Endothelial cell (in vitro differentiated cells): ENCODE measurements around the gene UBA3. TPM values are rescaled to one million over a fixed set of nuclear protein-coding genes. Genes with fewer than 3 reads are reported as not detected.
A peak's percentile ranks its signal among the peaks of the same experiment; 100 is the strongest.

Experiments
- DNase-seq: peaks from one replicate; pipeline ENCODE4 v3.0.0; 2021; ENCODE audit warnings: low spot score
- H3K27ac Mint-ChIP-seq: one replicate; pipeline ENCODE4 v1.8.0; 2021; ENCODE audit warnings: mixed read lengths, inconsistent platforms; ENCODE audit not compliant: unreplicated experiment
- H3K27me3 Mint-ChIP-seq: one replicate; pipeline ENCODE4 v1.8.0; 2021; ENCODE audit warnings: mild to moderate bottlenecking, moderate library complexity, mixed read lengths, inconsistent platforms; ENCODE audit not compliant: unreplicated experiment
- H3K36me3 Mint-ChIP-seq: one replicate; pipeline ENCODE4 v1.8.0; 2021; ENCODE audit warnings: mild to moderate bottlenecking, low read depth, mixed read lengths, inconsistent platforms; ENCODE audit not compliant: unreplicated experiment
- H3K4me1 Mint-ChIP-seq: one replicate; pipeline ENCODE4 v1.8.0; 2021; ENCODE audit warnings: mild to moderate bottlenecking, mixed read lengths, inconsistent platforms; ENCODE audit not compliant: unreplicated experiment
- H3K4me3 Mint-ChIP-seq: one replicate; pipeline ENCODE4 v1.8.0; 2021; ENCODE audit warnings: mild to moderate bottlenecking, mixed read lengths, inconsistent platforms; ENCODE audit not compliant: unreplicated experiment
- H3K9me3 Mint-ChIP-seq: one replicate; pipeline ENCODE4 v1.8.0; 2021; ENCODE audit warnings: mixed read lengths, inconsistent platforms; ENCODE audit not compliant: unreplicated experiment
- CTCF ChIP-seq: fragments of 200-600 bp; sonication (generic); IDR thresholded peaks from one replicate; pipeline ENCODE4 v1.5.0; 2021; ENCODE audit warnings: antibody characterized with exemption; ENCODE audit not compliant: unreplicated experiment
- total RNA-seq: library from RNA; stranded (reverse); fragmentation: NEBNext Ultra II Directional; extraction: Animal tissue kit (Norgen Biotek cat#: 25700); gene quantifications from one replicate; pipeline ENCODE4 v1.2.1, GENCODE V29; 2021; ENCODE audit not compliant: unreplicated experiment

Gene UBA3
- total RNA-seq, 1 donor from 2014 or later, result 58.9 TPM

- H3K36me3 Mint-ChIP-seq, result no peaks in the 10 kb centered on the region
- no peak for TF ChIP-seq CTCF
- H3K27ac Mint-ChIP-seq, result peak overlapping the region; percentile 57
- no peaks in the 10 kb centered on the region for H3K9me3 Mint-ChIP-seq
- H3K4me3 Mint-ChIP-seq, result no peak overlapping the region
- H3K27me3 Mint-ChIP-seq, result peaks cover 3% of the 10 kb centered on the region
- no peak for DNase-seq
- peaks cover 37% of the 10 kb centered on the region for H3K4me1 Mint-ChIP-seq
These were observed 16.1 kb upstream of the UBA3 start for GRCh38 chr3:69096299-69096698.

- Mint-ChIP-seq H3K36me3 (no peaks in the 10 kb centered on the region), H3K4me3 (no peak overlapping the region), H3K9me3 (no peaks in the 10 kb centered on the region), H3K27me3 (peaks cover 3% of the 10 kb centered on the region), H3K4me1 (peaks cover 41% of the 10 kb centered on the region), H3K27ac (peak overlapping the region; percentile 57)
- no peak for TF ChIP-seq CTCF
- DNase-seq, result no peak
These were observed 15.5 kb upstream of the UBA3 start for GRCh38 chr3:69095636-69096035.

DNA sequence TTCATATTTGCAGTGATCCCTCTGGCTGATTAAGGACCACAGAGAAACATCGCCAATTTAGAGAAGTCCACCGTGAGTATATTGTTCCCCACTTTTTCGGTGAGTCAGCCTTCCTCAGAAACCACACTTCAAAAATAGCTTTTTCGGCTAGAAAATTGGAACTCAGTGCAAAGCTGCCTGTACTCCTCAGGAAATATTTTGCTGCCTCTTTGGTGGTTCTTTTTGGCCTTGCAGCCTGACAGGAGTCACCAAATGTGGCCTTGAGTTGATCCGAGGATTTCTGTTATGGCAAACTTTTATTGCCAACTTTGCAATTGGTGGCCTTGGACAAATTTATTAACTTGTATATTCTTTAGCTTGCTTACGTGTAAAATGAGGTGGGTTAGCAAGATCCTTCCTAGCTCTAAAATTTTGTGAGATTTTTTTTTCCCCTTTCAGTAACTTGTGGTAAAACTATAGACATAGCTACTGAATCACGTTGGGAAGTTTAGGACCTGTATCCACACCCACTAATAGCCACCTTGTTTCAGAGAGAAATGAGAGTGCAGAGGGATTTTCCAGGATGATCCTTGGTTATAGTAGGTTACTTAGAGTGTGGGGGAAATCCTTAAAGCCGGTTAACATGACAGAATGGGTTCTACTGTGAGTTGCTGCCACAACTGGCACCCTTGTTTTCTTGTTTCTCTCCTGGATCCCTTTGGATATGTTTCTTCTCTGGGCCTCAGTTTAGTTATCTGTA lies 14.5 kb upstream of the UBA3 start:
- Mint-ChIP-seq H3K36me3 (no peaks in the 10 kb centered on the region), H3K4me1 (peaks cover 50% of the 10 kb centered on the region), H3K9me3 (no peaks in the 10 kb centered on the region), H3K27me3 (peaks cover 3% of the 10 kb centered on the region), H3K4me3 (no peak overlapping the region), H3K27ac (no peak overlapping the region)
- no peak for DNase-seq
- TF ChIP-seq CTCF, result no peak

- Mint-ChIP-seq H3K27me3 (no peaks in the 10 kb centered on the region), H3K4me1 (peaks cover 52% of the 10 kb centered on the region), H3K4me3 (peak overlapping the region; percentile 22), H3K9me3 (no peaks in the 10 kb centered on the region), H3K36me3 (peaks cover 2% of the 10 kb centered on the region), H3K27ac (peak overlapping the region; percentile 96)
- no peak for TF ChIP-seq CTCF
- peak; percentile 10 for DNase-seq
These were observed 11.9 kb upstream of the UBA3 start for GRCh38 chr3:69092030-69092516.

GRCh38 chr3:69091389-69092029 lies 11.3 kb upstream of the UBA3 start:
- peak overlapping the region; percentile 96 for H3K27ac Mint-ChIP-seq
- peaks cover 2% of the 10 kb centered on the region for H3K36me3 Mint-ChIP-seq
- no peaks in the 10 kb centered on the region for H3K27me3 Mint-ChIP-seq
- TF ChIP-seq CTCF, result no peak
- H3K4me3 Mint-ChIP-seq, result no peak overlapping the region
- DNase-seq, result no peak
- no peaks in the 10 kb centered on the region for H3K9me3 Mint-ChIP-seq
- H3K4me1 Mint-ChIP-seq, result peaks cover 52% of the 10 kb centered on the region
